Progenitor cell of endocrine pancreas (in vitro differentiated cells): ENCODE data around the gene PRODH2. TPM values are rescaled to one million over a fixed set of nuclear protein-coding genes. Genes with fewer than 3 reads are reported as not detected.

Source experiments
- DNase-seq: peaks from one replicate; pipeline ENCODE4 v3.0.0; 2021; ENCODE audit warnings: low spot score; ENCODE audit not compliant: unreplicated experiment
- H3K27ac Mint-ChIP-seq: 2 replicates; pipeline ENCODE4 v1.8.0; 2021; ENCODE audit warnings: mild to moderate bottlenecking, moderate library complexity, mixed read lengths
- H3K27me3 Mint-ChIP-seq: 2 replicates; pipeline ENCODE4 v1.8.0; 2021; ENCODE audit warnings: mixed read lengths
- H3K36me3 Mint-ChIP-seq: 2 replicates; pipeline ENCODE4 v1.8.0; 2022; ENCODE audit warnings: mixed read lengths; ENCODE audit not compliant: insufficient read depth
- H3K4me1 Mint-ChIP-seq: 2 replicates; pipeline ENCODE4 v1.8.0; 2021; ENCODE audit warnings: low read depth, mixed read lengths
- H3K4me3 Mint-ChIP-seq: 2 replicates; pipeline ENCODE4 v1.8.0; 2021; ENCODE audit warnings: low read depth, mild to moderate bottlenecking, moderate library complexity, mixed read lengths
- H3K9me3 Mint-ChIP-seq: 2 replicates; pipeline ENCODE4 v1.8.0; 2021; ENCODE audit warnings: low read depth, mixed read lengths
- CTCF ChIP-seq: fragments of 200-600 bp; sonication (generic); IDR thresholded peaks from one replicate; pipeline ENCODE4 v1.5.0; 2021; ENCODE audit warnings: antibody characterized with exemption, mild to moderate bottlenecking; ENCODE audit not compliant: unreplicated experiment
- total RNA-seq: library from RNA; stranded (reverse); gene quantifications from 2 replicates; pipeline ENCODE4 v1.2.1, GENCODE V29; 2021

PRODH2 gene
- total RNA-seq, 1 donor from 2014 or later, result 5.3 TPM

- no peak for TF ChIP-seq CTCF
- H3K27ac Mint-ChIP-seq, result no peak overlapping the region
- H3K27me3 Mint-ChIP-seq, result peaks cover 18% of the 10 kb centered on the region
- H3K9me3 Mint-ChIP-seq, result no peaks in the 10 kb centered on the region
- H3K4me3 Mint-ChIP-seq, result peak overlapping the region; percentile 71
- H3K36me3 Mint-ChIP-seq, result peaks cover 14% of the 10 kb centered on the region
- DNase-seq, result no peak
- peaks cover 46% of the 10 kb centered on the region for H3K4me1 Mint-ChIP-seq
Observed at GRCh38 chr19:35859414-35859813, 46.8 kb upstream of the PRODH2 start.

DNA sequence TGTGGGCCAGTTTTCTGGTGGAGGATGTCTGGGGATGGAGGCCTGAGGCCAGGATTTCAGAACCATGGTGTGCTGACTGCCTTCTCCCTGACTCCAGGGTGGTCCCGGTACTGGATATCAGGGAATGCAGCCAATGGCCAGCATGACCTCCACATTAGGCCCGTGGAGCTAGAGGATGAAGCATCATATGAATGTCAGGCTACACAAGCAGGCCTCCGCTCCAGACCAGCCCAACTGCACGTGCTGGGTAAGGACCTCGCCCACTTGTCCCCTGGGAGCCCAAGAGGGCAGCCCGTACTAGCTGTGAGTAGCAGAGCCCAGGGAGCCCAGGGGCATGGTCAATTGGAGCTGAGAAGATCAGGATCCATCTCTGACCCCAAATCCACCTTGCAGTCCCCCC, 45.7 kb upstream of the PRODH2 start:
- peaks cover 18% of the 10 kb centered on the region for H3K27me3 Mint-ChIP-seq

DNA sequence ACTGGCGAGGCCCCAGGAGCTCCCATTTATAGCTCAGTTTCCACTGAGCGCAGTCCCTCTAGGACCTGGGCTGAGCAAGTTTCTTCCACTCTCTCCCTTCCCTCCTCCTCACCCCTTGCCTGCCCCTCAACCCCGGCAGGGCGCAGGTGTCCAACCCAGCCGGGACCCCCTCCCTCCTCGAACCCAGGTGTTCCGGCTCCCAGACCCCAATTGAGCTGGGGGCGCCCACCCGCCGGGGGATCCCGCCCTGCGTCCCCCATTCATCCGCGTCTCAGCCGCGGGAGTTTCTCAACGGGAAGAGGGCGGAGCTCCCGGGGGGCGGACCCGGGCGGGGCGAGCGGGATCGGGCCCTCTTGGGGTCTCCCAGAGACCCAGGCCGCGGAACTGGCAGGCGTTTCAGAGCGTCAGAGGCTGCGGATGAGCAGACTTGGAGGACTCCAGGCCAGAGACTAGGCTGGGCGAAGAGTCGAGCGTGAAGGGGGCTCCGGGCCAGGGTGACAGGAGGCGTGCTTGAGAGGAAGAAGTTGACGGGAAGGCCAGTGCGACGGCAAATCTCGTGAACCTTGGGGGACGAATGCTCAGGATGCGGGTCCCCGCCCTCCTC, 44.0 kb upstream of the PRODH2 start, which contains the start of gene KIRREL2:
Gene KIRREL2 (plus strand): TSS at position 366 of the 604 bp plus-strand sequence. CDS start 209 bp downstream, at position 575.
- no peaks in the 10 kb centered on the region for H3K9me3 Mint-ChIP-seq
- peak within 1 kb of the TSS; percentile 95 for H3K4me3 Mint-ChIP-seq
- H3K27ac Mint-ChIP-seq, result peak within 1 kb of the TSS; percentile 96
- TF ChIP-seq CTCF, result no peak
- peak; percentile 58 for DNase-seq
- peaks cover 56% of the 10 kb centered on the region for H3K4me1 Mint-ChIP-seq
- peaks cover 22% of the 10 kb centered on the region for H3K27me3 Mint-ChIP-seq
- peaks cover 11% of the 10 kb centered on the region for H3K36me3 Mint-ChIP-seq

More for the DNA sequence above, 45.7 kb upstream of the PRODH2 start:
- TF ChIP-seq CTCF, result no peak
- DNase-seq, result no peak
- H3K27ac Mint-ChIP-seq, result peak overlapping the region; percentile 42
- peak overlapping the region; percentile 95 for H3K4me3 Mint-ChIP-seq
- peaks cover 14% of the 10 kb centered on the region for H3K36me3 Mint-ChIP-seq
- no peaks in the 10 kb centered on the region for H3K9me3 Mint-ChIP-seq
- peaks cover 48% of the 10 kb centered on the region for H3K4me1 Mint-ChIP-seq

DNA sequence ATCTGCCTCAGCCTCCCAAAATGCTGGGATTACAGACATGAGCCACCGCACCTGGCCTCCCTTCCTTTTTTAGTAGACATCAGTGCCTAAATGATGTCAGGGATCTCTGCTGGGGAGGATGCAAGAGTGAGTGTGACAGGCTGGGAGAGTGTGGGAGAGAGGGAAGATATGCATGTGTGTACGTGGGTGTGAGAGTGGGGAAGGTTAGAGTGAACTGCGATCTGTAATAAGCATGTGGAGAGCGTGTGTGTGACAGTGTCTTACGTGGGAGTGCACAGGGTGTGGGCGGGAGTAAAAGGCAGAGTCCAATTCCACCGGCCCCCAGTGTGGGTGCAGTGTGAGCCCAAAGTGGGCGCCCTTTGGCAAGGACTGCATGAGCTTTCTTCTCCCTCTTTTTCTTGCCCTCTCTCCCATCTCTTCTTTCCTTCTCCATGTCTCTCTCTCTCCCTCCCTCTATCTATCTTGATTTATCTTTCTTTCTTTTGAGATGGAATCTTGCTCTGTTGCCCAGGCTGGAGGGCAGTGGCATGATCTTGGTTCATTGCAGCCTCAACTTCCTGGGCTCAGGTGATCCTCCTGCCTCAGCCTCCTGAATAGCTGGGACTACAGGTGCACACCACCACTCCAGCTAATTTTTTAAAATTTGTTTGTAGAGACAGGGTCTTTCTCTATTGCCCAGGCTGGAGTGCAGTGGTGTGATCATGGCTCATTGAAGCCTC, 40.6 kb upstream of the PRODH2 start:
- Mint-ChIP-seq H3K4me1 (peaks cover 37% of the 10 kb centered on the region), H3K36me3 (peaks cover 2% of the 10 kb centered on the region), H3K9me3 (no peaks in the 10 kb centered on the region), H3K27me3 (peaks cover 23% of the 10 kb centered on the region), H3K27ac (no peak overlapping the region), H3K4me3 (no peak overlapping the region)
- no peak for DNase-seq
- no peak for TF ChIP-seq CTCF

GRCh38 chr19:35852029-35852780, 39.6 kb upstream of the PRODH2 start, which contains the start of gene NPHS1:
Gene NPHS1 (minus strand): TSS chr19:35852504. CDS start chr19:35851837, 667 bp downstream.
- Mint-ChIP-seq H3K27ac (no peak within 1 kb of the TSS), H3K4me3 (peak within 1 kb of the TSS; percentile 19), H3K27me3 (peaks cover 20% of the 10 kb centered on the region), H3K36me3 (no peaks in the 10 kb centered on the region), H3K4me1 (peaks cover 29% of the 10 kb centered on the region), H3K9me3 (no peaks in the 10 kb centered on the region)
- TF ChIP-seq CTCF, result no peak
- no peak for DNase-seq
